DND-41 (cell line): ENCODE data around the gene OR4N5.
"Not testable (repeated sequence)": the region's sequence is repeated elsewhere in the genome, so short reads cannot be mapped to it uniquely, and the experiment has no call there.

Experiments
- ATAC-seq: fragments of 200-7000 bp; cut with Tn5 transposase; 3 replicates; pipeline ENCODE4 v1.9.1; 2021; ENCODE audit warnings: low read depth; ENCODE audit not compliant: insufficient read depth
- DNase-seq: peaks from one replicate; pipeline ENCODE4 v3.0.0-alpha.2; 2020
- H2AFZ ChIP-seq: 2 replicates; pipeline ENCODE4 v1.6.0; 2012; ENCODE audit warnings: low read depth, low read length
- H3K27ac ChIP-seq: 2 replicates; pipeline ENCODE4 v1.5.1; 2012; ENCODE audit warnings: low read length, inconsistent platforms
- H3K27me3 ChIP-seq: fragments of 200-600 bp; sonication (generic); 2 replicates; pipeline ENCODE4 v1.6.0; 2012; ENCODE audit warnings: low read length, mild to moderate bottlenecking, inconsistent platforms; ENCODE audit not compliant: insufficient read depth, poor library complexity
- H3K36me3 ChIP-seq: 2 replicates; pipeline ENCODE4 v1.5.1; 2012; ENCODE audit warnings: low read length, inconsistent platforms; ENCODE audit not compliant: insufficient read depth
- H3K4me1 ChIP-seq: 2 replicates; pipeline ENCODE4 v1.5.1; 2012; ENCODE audit warnings: mild to moderate bottlenecking, low read length; ENCODE audit not compliant: insufficient read depth
- H3K4me2 ChIP-seq: 2 replicates; pipeline ENCODE4 v1.6.0; 2012; ENCODE audit warnings: mild to moderate bottlenecking, moderate library complexity, low read length, inconsistent platforms; ENCODE audit not compliant: insufficient read depth
- H3K4me3 ChIP-seq, 2 experiments: fragments of 200-600 bp in 1 of 2; shearing (Covaris generic) in 1 of 2; 2 replicates each; pipeline ENCODE4 v1.5.1; 2012 to 2016; ENCODE audit warnings: inconsistent platforms in 2 of 2, low read length in 2 of 2, mild to moderate bottlenecking in 2 of 2, low read depth in 1 of 2, moderate library complexity in 1 of 2
- H3K79me2 ChIP-seq: 2 replicates; pipeline ENCODE4 v1.6.0; 2012; ENCODE audit warnings: low read length, inconsistent platforms; ENCODE audit not compliant: insufficient read depth
- H3K9ac ChIP-seq: 2 replicates; pipeline ENCODE4 v1.6.0; 2012; ENCODE audit warnings: low read depth, mild to moderate bottlenecking, inconsistent platforms, low read length, moderate library complexity
- H3K9me3 ChIP-seq: 2 replicates; pipeline ENCODE4 v1.5.1; 2012; ENCODE audit warnings: low read length, moderate library complexity, mild to moderate bottlenecking, inconsistent platforms; ENCODE audit not compliant: insufficient read depth, severe bottlenecking
- H4K20me1 ChIP-seq: 2 replicates; pipeline ENCODE4 v1.6.0; 2012; ENCODE audit warnings: low read length; ENCODE audit not compliant: insufficient read depth
- CTCF ChIP-seq: IDR thresholded peaks from 2 replicates; pipeline ENCODE4 v1.5.1; 2012; ENCODE audit warnings: borderline replicate concordance, low read length, moderate library complexity, mild to moderate bottlenecking; ENCODE audit not compliant: poor library complexity, severe bottlenecking; ENCODE audit errors: extremely low read depth
- EZH2 ChIP-seq: IDR thresholded peaks from 3 replicates; pipeline ENCODE4 v1.6.1; 2012; ENCODE audit warnings: borderline replicate concordance, low read depth, mild to moderate bottlenecking, moderate library complexity, low read length, inconsistent platforms; ENCODE audit not compliant: severe bottlenecking

OR4N5 gene

GRCh38 chr14:20143911-20144310 is 5.3 kb downstream of the OR4N5 start:
- DNase-seq (no peak), ATAC-seq (no peak)
- no peaks in the 10 kb centered on the region for H3K9me3 ChIP-seq
- H3K9ac ChIP-seq = no peak overlapping the region
- no peaks in the 10 kb centered on the region for H3K79me2 ChIP-seq
- TF ChIP-seq EZH2 (no peak), CTCF (no peak)
- H3K27me3 ChIP-seq = peaks cover 5% of the 10 kb centered on the region
- H3K36me3 ChIP-seq = no peaks in the 10 kb centered on the region
- no peaks in the 10 kb centered on the region for H3K4me1 ChIP-seq
- H4K20me1 ChIP-seq = no peaks in the 10 kb centered on the region
- no peak overlapping the region for H2AFZ ChIP-seq
- H3K4me3 ChIP-seq = no peak overlapping the region
- H3K4me2 ChIP-seq = no peak overlapping the region
- H3K27ac ChIP-seq = no peak overlapping the region

GRCh38 chr14:20144820-20145219 is 6.2 kb downstream of the OR4N5 start:
- Histone ChIP-seq H3K4me3 (no peak overlapping the region), H2AFZ (no peak overlapping the region), H3K27ac (no peak overlapping the region), H3K27me3 (peaks cover 5% of the 10 kb centered on the region), H3K36me3 (no peaks in the 10 kb centered on the region), H3K79me2 (no peaks in the 10 kb centered on the region), H3K9ac (no peak overlapping the region), H4K20me1 (no peaks in the 10 kb centered on the region), H3K9me3 (no peaks in the 10 kb centered on the region), H3K4me2 (no peak overlapping the region), H3K4me1 (no peaks in the 10 kb centered on the region)
- no peak for DNase-seq
- TF ChIP-seq EZH2 (no peak), CTCF (no peak)
- ATAC-seq = no peak

- Histone ChIP-seq H3K4me2 (no peak overlapping the region), H2AFZ (no peak overlapping the region), H3K4me3 (no peak overlapping the region), H3K9ac (no peak overlapping the region), H3K36me3 (no peaks in the 10 kb centered on the region), H4K20me1 (no peaks in the 10 kb centered on the region), H3K79me2 (no peaks in the 10 kb centered on the region), H3K4me1 (no peaks in the 10 kb centered on the region), H3K9me3 (no peaks in the 10 kb centered on the region), H3K27ac (no peak overlapping the region), H3K27me3 (no peaks in the 10 kb centered on the region)
- no peak for TF ChIP-seq EZH2
- ATAC-seq (no peak), DNase-seq (no peak)
Observed at GRCh38 chr14:20164462-20164861, 25.8 kb downstream of the OR4N5 start.

DNA sequence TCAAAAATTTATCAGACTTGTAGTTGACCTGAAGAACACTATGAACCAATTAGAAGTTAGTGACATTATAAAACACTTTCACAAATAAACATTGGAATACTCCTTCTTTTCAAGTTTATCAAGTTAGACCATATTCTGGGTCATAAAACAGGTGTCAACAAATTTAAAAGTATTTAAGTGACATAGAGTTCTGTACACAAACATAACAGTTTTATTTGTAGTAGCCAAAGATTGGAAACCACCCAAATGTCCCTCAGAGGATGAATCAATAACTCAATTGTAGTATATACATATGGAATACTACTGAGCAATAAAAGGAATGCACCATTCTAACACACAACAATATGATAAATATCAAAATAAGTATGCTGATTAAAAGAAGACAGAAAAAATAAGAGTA is 28.5 kb downstream of the OR4N5 start:
- H3K4me2 ChIP-seq = no peak overlapping the region
- H3K9ac ChIP-seq = no peak overlapping the region
- H4K20me1 ChIP-seq = no peaks in the 10 kb centered on the region
- no peaks in the 10 kb centered on the region for H3K9me3 ChIP-seq
- H2AFZ ChIP-seq = no peak overlapping the region
- no peaks in the 10 kb centered on the region for H3K4me1 ChIP-seq
- H3K36me3 ChIP-seq = no peaks in the 10 kb centered on the region
- DNase-seq = no peak
- no peaks in the 10 kb centered on the region for H3K27me3 ChIP-seq
- no peaks in the 10 kb centered on the region for H3K79me2 ChIP-seq
- no peak overlapping the region for H3K27ac ChIP-seq
- no peak overlapping the region for H3K4me3 ChIP-seq
- TF ChIP-seq CTCF (no peak), EZH2 (no peak)
- ATAC-seq = no peak

GRCh38 chr14:20169852-20170251 is 31.2 kb downstream of the OR4N5 start:
- H3K27me3 ChIP-seq, H3K79me2 ChIP-seq, H3K9me3 ChIP-seq, H4K20me1 ChIP-seq, H3K4me2 ChIP-seq, H2AFZ ChIP-seq, H3K9ac ChIP-seq, H3K4me1 ChIP-seq, H3K27ac ChIP-seq, ATAC-seq, H3K36me3 ChIP-seq, DNase-seq, H3K4me3 ChIP-seq: not testable (repeated sequence)

DNA sequence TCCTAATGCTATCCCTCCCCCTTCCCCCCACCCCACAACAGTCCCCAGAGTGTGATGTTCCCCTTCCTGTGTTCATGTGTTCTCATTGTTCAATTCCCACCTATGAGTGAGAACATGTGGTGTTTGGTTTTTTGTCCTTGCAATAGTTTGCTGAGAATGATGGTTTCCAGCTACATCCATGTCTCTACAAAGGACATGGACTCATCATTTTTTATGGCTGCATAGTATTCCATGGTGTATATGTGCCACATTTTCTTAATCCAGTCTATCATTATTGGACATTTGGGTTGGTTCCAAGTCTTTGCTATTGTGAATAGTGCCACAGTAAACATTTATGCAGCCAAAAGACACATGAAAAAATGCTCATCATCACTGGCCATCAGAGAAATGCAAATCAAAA is 35.6 kb downstream of the OR4N5 start:
- H3K27ac ChIP-seq, H3K4me2 ChIP-seq, H3K27me3 ChIP-seq, H3K9ac ChIP-seq, H2AFZ ChIP-seq, H3K9me3 ChIP-seq, H3K36me3 ChIP-seq, DNase-seq, H3K4me3 ChIP-seq, ATAC-seq, H4K20me1 ChIP-seq, H3K79me2 ChIP-seq, H3K4me1 ChIP-seq: not testable (repeated sequence)
